ENCODE data around the gene OR1F1. TPM values are rescaled to one million over a fixed set of nuclear protein-coding genes. Genes with fewer than 3 reads are reported as not detected.
"Not testable (repeated sequence)": the region's sequence is repeated elsewhere in the genome, so short reads cannot be mapped to it uniquely, and the experiment has no call there.

The OR1F1 gene
- polyA plus RNA-seq, 5 donors, result not detected

DNA sequence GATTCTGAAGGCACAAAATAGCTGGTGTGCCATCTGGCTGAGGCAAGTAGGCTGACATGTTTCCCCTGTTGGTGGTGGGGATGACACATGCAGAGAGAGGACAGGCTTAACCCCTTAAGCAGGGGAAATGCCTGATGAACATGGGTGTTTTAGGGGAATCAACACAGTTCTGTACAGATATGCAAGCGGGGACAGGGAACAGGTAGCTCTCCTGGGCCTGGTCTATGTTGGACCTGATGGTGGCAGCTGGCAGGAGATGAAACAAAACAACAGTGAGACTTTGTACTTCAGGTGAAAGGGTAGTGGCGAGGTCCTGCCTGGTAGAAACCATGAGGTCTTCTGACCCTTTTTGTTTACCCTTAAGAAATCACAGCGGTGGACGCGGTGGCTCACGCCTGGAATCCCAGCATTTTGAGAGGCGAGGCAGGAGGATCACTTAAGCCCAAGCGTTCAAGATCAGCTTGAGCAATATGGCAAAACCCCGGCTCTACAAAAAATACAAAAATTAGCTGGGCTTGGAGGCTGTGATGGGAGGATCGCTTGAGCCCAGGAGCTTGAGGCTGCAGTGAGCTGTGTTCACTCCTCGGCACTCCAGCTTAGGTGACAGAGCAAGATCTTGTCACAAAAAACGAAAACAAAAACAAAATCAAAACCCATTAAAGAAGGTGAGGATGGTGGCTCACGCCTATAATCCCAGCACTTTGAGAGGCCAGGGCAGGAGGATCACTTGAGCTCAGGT lies 10.5 kb downstream of the OR1F1 start:
- no peak for DNase-seq

DNA sequence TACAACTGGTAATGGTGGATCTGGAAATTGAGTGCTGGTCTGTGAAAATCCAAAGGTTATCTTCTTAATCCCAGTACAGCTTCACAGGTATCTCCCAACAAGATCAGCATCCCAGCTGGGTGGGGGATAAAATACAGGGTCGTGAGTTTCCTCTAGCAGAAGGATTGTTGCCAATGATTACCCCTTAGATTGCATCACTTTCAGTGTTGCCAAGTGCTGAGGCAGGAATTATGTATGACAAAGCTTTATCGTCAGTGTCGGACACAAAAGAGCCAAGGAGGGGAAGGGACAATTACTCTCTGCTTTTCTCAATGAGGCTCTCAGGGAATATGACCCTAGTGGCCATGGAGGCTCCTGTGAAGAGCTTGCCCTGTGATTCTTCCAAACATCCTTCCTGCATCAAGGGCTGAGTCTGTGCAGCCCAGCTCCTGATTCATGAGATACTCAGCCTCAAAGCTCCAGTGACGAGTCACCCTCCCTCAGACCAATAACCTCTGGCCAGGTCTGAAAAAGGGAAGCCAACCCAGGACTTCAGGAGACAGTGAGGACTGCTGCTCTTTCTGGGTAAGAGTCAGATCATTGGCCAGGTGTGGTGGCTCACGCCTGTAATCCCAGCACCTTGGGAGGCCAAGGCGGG lies 15.0 kb downstream of the OR1F1 start:
- no peak for DNase-seq

DNA sequence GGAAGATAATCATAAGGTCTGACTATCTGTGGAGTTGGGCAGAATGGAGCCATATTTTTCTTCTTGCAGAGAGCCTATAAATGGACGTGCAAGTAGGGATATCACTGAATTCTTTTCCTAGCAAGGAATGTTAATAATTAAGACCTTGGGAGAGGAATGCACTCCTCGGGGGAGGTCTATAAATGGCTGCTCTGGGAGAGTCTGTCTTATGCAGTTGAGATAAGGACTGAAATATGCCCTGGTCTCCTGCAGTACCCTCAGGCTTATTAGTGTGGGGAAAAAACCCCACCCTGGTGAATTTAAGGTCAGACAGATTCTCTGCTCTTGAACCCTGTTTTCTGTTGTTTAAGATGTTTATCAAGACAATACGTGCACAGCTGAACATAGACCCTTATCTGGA lies 17.9 kb downstream of the OR1F1 start:
- DNase-seq, result not testable (repeated sequence)

DNA sequence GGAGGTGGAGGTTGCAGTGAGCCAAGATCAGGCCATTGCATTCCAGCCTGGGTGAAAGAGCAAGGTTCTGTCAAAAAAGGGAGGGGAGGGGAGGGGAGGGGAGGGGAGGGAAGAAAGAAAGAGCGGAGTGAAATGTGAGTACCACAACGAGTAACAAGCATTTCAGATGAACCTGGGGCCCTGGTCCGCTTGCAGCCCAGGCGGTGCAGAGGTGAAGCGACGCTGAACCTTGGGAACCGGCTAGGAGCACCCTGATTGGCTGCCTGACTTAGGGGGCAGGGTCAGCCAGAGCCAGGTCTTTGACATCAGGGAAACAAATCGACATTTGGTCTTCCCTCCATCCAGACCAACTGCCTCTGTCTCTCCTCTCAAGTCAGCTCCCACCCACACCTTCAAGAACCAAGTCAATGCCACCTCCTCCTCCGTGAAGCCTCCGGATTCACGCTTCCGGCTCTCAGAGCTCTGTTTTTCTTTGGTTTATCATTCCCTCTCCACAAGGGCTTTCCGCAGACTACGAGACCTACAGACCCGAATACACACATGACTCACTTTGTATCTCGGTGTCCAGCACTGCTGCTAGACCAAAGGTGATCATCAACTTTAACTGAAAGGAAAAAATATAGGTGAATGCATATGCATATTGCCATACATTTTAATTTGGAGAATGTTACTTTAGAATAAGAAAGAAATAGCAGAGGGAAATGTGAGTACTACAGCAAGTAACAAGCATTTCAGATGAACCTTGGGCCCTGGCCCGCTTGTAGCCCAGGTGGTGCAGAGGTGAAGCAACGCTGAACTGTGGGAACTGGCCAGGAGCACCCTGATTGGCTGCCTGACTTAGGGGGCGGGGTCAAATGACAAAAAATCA lies 19.3 kb downstream of the OR1F1 start:
- no peak for DNase-seq

DNA sequence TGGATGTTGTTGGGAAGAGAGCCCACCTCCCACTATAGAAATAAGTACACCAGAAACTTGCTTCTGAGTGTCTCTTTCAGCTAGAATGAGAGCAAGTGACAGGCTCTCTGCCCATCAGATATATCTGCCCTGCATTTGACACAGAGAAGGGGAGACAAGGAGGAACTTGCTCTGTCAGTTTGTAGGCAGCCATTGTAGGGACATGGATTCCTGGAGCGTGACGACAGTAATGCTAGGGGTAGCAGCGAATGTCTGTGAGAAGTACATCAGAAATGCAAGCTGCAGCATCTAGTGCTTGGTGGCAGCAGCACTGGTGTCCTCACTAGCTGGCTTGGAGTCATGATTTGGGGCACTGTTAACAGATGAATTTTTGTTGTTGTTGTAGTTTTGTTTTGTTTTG lies 24.0 kb downstream of the OR1F1 start:
- no peak for DNase-seq

DNA sequence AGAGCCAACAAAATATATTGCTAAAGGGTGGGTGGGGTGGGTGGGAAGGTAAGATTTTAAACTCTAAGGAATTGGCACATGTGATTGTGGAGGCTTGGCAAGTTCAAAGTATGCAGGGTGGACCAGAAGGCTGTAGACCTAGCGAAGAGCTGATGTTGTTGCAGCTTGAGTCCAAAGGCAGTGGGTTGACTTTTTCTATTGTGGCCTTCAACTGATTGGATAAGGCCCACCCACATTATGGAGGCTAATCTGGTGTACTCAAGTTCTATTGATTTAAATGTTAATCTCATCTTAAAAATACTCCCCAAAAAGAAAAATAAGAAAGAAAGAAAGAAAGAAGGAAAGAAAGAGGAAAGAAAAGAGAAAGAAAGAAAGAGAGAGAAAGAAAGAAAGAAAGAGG lies 24.6 kb downstream of the OR1F1 start:
- no peak for DNase-seq

DNA sequence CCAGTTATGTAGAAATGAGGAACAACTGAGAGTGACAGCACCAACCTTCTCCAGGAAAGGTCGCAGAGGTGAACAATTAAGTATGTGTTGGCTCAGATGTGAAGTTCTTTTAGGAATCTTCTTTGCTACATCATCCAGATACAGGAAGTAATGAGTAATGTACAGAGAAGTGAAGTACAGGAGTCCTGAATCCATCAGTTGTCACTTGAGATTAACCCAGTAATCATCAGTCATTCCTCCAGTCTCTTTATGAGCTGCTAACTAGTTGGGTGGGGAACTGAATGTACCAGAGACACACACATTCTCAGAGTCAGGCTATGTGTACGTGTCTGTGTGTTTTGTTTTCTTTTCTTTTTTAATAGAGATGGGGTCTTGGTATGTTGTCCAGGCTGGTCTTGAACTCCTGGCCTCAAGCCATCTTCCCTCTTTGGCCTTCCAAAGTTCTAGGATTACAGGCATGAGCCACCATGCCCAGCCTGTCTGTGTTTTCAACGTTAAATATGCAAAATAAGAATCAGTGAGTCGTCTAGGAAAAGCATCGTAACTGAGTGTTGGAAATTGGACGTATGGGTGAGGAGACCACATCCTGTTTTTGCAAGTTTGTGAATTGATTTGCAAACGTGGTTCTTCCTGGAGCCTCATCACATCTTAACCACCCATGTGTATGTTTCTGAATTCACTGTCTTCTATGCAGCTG lies 27.0 kb downstream of the OR1F1 start:
- DNase-seq, result no peak

DNA sequence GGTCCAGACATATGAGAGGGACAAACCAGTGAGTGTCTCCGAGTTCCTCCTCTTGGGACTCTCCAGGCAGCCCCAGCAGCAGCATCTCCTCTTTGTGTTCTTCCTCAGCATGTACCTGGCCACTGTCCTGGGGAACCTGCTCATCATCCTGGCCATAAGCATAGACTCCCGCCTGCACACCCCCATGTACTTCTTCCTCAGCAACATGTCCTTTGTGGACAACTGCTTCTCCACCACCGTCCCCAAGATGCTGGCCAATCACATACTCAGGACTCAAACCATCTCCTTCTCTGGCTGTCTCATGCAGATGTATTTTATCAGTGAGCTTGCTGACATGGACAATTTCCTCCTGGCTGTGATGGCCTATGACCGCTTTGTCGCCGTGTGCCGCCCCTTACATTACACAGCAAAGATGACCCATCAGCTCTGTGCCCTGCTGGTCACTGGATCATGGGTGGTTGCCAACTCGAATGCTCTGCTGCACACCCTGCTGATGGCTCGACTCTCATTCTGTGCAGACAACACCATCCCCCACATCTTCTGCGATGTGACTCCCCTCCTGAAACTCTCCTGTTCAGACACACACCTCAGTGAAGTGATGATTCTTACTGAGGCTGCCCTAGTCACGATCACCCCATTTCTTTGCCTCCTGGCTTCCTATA lies 27.7 kb downstream of the OR1F1 start:
- no peak for DNase-seq

DNA sequence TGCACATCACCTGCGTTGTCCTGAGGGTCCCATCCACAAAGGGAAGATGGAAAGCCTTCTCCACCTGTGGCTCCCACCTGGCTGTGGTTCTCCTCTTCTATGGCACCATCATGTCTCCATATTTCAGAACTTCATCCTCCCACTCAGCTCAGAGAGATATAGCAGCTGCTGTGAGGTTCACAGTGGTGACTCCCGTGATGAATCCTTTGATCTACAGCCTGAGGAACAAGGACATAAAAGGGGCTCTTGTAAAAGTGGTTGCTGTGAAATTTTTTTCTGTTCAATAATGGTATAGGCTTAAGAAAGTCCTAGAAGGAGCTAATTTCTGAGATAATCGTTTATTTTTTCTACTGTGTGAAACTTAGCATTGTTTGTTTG lies 28.2 kb downstream of the OR1F1 start:
- no peak for DNase-seq

DNA sequence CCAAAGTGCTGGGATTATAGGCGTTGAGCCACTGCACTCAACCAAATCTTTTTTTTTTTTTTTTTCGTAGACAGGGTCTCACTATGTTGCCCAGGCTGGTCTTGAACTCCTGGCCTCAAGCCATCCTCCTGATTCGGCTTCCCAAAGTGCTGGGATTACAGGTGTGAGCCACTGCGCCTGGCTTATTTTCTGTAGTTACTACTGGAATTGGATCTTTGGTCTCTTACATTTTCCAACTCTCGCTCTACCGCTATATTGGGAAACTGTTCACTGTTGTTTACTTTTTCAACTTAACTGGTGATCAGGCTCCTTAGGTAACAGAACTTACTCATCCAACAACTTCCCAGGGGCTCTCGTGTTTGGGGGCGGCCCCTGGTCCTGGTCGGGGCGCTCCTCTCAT lies 32.8 kb downstream of the OR1F1 start:
- no peak for DNase-seq

DNA sequence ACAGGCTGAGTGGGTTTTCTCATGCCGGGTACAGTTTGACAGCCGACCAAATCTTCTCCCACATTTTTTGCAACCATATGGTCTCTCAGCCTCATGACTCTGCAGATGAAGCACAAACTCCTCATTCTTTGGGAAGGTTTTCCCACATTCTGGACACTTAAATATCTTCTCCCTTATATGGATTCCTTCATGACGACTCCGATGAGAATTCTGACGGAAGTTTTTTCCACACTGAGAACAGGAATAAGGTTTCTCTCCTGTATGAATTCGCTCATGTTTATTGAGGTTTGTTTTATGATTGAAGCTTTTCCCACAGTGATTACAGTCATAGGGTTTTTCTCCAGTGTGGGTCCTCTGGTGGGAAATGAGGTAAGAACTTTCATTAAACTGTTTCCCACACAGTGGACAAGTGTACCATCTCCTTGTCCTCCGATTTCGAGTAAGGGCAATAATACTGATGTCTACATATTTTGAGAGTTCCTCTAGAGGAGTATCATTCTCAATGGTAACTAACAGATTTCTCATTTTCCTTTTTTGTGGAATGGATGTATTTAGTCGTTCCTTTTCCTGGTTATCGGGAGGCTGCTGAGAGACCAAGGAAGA lies 36.0 kb downstream of the OR1F1 start:
- DNase-seq, result no peak

DNA sequence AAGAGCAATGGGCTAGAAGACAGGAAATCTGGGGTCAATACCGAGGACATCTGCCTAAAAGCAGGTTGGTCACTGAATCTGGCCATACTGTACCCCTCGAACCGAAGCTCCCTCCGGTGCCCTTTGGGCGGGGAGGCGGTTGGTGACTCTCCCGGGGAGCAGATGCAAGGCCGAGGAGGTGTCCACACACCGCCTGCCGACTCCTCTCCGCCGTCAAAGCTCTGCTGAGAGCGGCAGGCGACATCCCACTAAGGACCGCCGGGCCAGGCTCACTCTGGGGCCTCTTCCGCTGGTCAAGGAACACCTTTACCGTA lies 46.5 kb downstream of the OR1F1 start:
- no peak for DNase-seq

DNA sequence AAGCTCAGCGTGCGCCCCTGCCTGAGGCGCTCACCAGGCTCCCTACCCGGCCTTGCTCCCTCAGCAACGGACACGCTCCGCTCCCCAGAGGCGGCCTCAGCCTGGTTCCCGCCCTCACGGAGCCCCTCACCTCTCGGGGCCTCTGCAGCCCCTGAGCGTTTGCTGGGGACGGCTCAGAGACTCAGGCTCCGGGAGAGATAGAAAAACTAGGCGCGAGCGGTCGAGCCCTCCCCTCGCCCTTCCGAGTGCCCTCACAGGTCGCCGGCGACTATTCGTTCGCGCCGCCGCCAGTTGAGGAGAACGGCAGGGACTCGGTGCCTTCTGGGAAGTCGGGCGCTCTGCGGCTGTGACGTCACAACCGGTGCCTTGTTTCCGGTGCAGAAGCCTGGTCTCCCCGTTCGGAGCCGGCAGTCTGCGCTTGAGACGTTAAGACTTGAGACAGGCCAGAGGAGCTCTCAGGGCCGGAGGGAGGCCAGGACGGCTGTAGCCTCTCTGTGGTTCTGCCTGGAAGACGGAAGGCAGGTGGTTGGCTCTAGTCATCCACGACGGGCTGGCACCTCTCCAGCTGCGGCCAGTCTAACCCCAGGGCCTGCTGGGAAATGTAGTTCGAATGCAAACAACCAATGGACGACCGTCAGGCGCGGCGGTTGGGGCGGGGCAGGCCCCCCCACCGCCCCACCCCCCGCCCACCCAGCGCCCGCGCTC lies 47.0 kb downstream of the OR1F1 start, which contains the start of gene ZNF200:
Gene ZNF200, minus strand, starts transcription at position 302 of the 705 bp plus-strand sequence. CDS start 1,403 bp downstream, outside the sequence.
- peak; percentile 97 for DNase-seq

DNA sequence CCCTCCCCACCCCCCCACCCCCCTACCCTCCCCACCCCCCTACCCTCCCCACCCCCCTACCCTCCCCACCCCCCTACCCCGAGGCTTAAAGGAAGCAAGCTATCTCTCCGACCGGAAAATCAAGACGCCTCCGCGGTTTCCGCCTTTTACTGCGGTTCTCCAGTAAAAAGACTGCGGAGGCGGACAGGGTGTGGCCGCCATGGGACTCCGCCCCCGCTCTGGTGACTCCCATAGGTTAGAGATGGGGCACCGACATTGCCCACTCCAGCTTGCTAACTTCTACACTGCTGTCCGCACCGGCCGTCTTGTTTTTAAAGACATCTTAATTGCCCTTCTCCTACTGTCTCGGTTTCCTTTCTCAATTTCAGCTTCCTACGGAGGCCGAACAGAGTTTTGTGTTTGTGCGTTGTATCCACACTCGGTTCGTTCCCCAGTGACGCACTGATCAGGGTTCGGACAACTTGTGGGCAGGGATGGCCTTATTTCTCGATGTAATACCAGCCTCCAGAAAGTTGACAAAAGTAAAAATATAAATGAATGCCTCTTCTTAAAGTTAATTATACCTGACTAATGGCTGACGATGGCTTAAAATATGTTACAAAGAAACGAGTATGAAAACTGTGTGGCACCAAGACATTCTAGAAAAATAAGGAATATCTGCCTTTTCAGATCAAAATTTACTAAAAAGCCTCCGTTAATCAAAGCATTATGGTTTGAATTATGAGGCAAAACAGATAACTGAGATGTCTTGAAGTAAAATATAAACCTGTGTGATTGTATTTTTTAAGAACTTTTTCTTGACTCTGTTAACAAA lies 48.1 kb downstream of the OR1F1 start:
- DNase-seq, result no peak

DNA sequence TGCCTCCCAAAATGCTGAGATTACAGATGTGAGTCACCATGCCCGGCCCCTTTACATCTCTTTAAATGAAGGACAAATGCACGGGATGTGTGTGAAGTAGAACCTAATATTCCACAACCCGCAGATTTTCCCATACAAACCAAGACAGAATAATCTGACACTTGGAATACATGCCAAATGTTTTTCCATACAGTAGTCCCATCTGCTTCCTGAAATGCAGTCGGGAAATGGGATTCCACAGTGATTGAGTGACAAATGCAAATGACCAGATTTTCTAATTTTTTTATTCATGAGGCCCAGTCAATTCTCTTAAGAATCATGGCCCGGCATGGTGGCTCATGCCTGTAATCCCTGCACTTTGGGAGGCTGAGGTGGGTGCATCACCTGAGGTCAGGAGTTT lies 53.8 kb downstream of the OR1F1 start:
- DNase-seq, result no peak

DNA sequence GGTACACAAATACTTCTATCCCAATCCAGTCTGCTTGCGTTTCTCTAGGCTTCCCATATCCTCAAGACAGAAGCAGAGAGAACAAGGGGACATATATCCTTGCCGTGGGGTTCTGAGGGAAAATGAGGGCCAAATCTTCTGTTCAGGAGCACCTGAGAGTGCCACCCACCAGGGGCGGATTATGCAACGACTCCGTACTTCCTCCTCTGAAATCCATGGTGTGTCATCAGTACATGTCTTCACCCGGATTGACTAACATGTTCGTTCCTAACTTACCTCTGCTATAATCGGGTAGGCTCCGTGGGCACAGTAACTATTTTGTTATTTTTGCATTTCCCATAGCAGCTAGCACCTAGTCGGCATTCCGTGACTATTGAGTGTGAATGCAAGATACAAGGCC lies 54.7 kb downstream of the OR1F1 start:
- no peak for DNase-seq

DNA sequence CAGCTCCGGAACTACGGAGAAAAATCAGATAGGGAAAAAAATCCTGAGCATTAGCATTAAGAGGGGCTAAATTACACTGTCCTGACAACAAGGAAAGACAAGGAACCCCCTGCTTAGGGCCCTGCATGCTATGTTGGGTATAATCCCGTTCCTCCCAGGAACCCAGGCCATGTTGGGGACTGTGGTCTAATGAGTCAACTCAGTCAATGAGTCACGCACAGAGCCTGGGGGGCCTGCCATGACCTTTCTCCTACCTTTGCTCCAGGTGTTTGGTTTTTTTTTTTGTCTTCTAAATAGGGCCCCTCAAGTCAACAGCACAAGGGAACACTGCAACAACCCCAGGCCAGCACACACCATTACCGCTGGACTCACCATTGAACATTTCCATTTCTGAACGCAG lies 55.9 kb downstream of the OR1F1 start:
- no peak for DNase-seq

DNA sequence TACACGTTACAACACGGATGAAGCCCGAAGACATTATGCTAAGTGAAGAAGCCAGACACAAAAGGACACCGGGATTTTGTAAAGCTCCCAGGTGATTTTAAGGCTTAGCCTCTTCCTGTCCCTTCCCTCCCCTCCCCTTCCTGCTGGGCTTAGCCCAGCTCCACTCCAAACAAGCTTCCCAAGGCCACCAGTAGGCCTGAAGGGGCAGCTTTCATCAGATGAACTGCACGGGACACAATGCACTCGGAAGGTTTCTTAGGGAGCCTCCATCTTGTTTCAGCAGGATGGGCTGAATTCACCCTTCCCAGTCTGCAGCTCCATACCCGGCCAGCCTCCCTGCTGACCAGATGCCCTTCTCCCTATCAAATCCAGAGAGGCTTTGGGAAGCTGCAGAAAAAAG lies 58.0 kb downstream of the OR1F1 start:
- DNase-seq, result no peak

DNA sequence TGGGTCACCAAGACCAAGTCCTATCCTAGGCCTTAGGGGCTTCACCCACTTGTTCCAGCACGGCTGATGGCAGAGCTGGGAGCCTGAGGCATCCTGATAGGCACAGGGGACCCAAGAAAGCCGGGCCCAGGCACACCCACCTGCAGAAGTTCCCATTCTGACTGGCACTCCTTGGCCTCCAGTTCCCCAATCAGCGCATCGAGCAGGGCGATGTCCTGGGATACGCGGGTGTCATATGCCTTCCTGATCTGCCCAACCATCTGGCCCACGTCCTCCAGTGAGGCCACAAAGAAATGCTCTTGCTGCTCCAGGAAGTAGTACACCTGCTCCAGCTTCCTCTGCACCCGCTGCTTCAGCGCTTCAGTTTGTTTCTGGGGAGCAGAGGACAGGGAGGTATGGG lies 58.9 kb downstream of the OR1F1 start:
- no peak for DNase-seq

DNA sequence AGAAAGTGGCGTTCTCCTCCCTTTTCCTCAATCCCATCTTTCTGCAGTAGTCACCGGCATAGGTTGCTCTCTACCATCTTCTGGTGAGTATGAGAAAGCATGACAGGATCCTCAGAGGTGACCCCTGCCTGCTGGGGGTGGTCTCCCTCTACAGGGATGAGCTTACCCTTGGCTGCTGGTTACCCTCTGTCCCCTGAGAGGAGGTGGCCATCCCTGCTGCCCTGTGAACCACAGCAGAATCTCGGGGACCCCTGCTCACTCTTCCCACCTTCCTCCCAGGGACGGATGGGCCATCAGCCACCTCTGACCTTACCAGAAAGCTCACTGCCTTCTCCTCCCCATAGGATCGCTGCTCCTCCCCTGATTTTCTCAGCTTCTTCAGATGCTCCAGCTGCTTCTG lies 60.6 kb downstream of the OR1F1 start:
- no peak for DNase-seq

All from right lung (tissue), 5 donors.